Right forelimb (tissue), 1 donor: ENCODE data around the gene C11orf24.
A peak's percentile ranks its signal among the peaks of the same experiment; 100 is the strongest.
"Not testable (repeated sequence)": the region's sequence is repeated elsewhere in the genome, so short reads cannot be mapped to it uniquely, and the experiment has no call there.

ENCODE experiments used
- DNase-seq: peaks from one replicate; pipeline ENCODE4 v3.0.0-alpha.2; 2018

C11orf24 gene

GRCh38 chr11:68271781-68272608, at the start of gene C11orf24:
TSS of gene C11orf24 (minus strand) at chr11:68271973. CDS start at chr11:68263767, 8,206 bp downstream.
- peak; percentile 97 for DNase-seq

- DNase-seq: no peak
Observed at GRCh38 chr11:68317147-68317785, 45.5 kb upstream of the C11orf24 start.

- no peak for DNase-seq
Observed at GRCh38 chr11:68315171-68315920, 43.6 kb upstream of the C11orf24 start.

GRCh38 chr11:68314203-68315170, 42.7 kb upstream of the C11orf24 start:
- no peak for DNase-seq

GRCh38 chr11:68313574-68314202, 41.9 kb upstream of the C11orf24 start:
- DNase-seq: no peak

- no peak for DNase-seq
Observed at GRCh38 chr11:68312780-68313573, 41.2 kb upstream of the C11orf24 start.

GRCh38 chr11:68312117-68312779, 40.5 kb upstream of the C11orf24 start, which contains the start of gene LRP5:
TSS of gene LRP5 (plus strand) at chr11:68312591. CDS start at chr11:68312715, 124 bp downstream.
- DNase-seq: no peak

- DNase-seq: no peak
Observed at GRCh38 chr11:68311160-68312116, 39.7 kb upstream of the C11orf24 start.

- no peak for DNase-seq
Observed at GRCh38 chr11:68309621-68310185, 37.9 kb upstream of the C11orf24 start.

GRCh38 chr11:68308068-68308467, 36.3 kb upstream of the C11orf24 start:
- no peak for DNase-seq

- DNase-seq: no peak
Observed at GRCh38 chr11:68306636-68307035, 34.9 kb upstream of the C11orf24 start.

GRCh38 chr11:68303982-68304780, 32.4 kb upstream of the C11orf24 start:
- DNase-seq: no peak

GRCh38 chr11:68303083-68303482, 31.3 kb upstream of the C11orf24 start:
- DNase-seq: no peak

GRCh38 chr11:68302670-68303069, 30.9 kb upstream of the C11orf24 start:
- DNase-seq: no peak

- no peak for DNase-seq
Observed at GRCh38 chr11:68302256-68302655, 30.5 kb upstream of the C11orf24 start.

GRCh38 chr11:68300076-68300830, 28.5 kb upstream of the C11orf24 start:
- no peak for DNase-seq

GRCh38 chr11:68299517-68299879, 27.7 kb upstream of the C11orf24 start:
- DNase-seq: not testable (repeated sequence)
